HTR-8/SVneo (cell line): Measurements from ENCODE around the gene SSBP1.
"Not testable (repeated sequence)": the region's sequence is repeated elsewhere in the genome, so short reads cannot be mapped to it uniquely, and the experiment has no call there.

ENCODE experiments used
- DNase-seq: peaks from one replicate; pipeline ENCODE4 v3.0.0; 2011; ENCODE audit warnings: low spot score, mixed read lengths; ENCODE audit not compliant: insufficient read length
- FAIRE-seq: peaks from 2 replicates; lab custom pipeline; 2011; peaks lifted over from hg19 to GRCh38; lab: Jason Lieb, UNC

The SSBP1 gene

GRCh38 chr7:141737836-141738591 is at the start of gene SSBP1:
Gene SSBP1, plus strand, starts transcription at chr7:141738358. Its CDS starts 809 bp downstream, at chr7:141739167.
- DNase-seq (peak; percentile 76), FAIRE-seq (no peak)

DNA sequence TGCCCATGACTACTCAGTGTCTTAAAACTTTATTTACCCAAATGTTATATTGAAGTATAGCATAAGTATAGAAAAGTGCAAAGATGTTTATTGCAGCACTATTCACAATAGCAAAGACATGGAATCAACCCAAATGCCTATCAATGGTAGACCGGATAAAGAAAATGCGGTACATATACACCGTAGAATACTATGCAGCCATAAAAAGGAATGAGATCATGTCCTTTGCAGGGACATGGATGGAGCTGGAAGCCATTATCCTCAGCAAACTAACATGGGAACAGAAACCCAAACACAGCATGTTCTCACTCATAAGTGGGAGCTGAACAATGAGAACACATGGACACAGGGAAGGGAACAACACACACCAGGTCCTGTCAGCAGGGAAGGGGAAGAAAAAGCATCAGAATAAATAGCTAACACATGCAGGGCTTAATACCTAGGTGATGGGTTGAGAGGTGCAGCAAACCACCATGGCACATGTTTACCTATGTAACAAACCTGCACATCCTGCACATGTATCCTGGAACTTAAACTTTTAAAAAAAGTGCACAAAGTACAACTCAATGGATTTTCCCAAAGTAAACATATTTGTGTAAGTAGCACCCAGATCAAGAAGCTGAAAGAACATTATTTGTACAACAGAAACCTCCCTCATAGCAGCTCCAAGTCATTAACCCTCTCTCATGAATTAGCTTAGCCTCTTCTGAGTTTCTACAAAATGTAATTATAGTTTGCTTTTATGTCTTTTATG is 48.9 kb upstream of the SSBP1 start:
- not testable (repeated sequence) for FAIRE-seq

GRCh38 chr7:141691540-141691939 is 46.6 kb upstream of the SSBP1 start:
- no peak for FAIRE-seq

More for the DNA sequence above, 48.9 kb upstream of the SSBP1 start:
- not testable (repeated sequence) for DNase-seq

DNA sequence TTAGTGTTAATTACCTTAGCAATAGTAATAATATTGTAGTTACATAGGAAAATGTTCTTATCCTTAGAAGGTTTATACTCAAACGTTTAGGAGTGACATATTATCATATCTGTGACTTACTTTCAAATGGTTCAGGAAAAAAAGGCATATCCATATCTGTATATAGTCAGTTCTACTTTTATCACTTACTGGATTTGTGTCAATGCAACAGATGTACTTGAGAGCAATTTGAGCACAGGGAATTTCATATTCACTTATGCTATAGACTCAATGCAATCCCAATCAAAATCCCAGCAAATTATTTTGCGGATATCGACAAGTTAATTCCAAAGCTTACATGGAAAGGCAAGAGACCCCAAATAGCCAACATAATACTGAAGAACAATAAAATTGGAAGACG is 46.2 kb upstream of the SSBP1 start:
- FAIRE-seq (no peak), DNase-seq (no peak)

More at GRCh38 chr7:141691540-141691939, 46.6 kb upstream of the SSBP1 start:
- no peak for DNase-seq

- FAIRE-seq (no peak), DNase-seq (no peak)
These were observed 45.1 kb upstream of the SSBP1 start for GRCh38 chr7:141693082-141693481.

DNA sequence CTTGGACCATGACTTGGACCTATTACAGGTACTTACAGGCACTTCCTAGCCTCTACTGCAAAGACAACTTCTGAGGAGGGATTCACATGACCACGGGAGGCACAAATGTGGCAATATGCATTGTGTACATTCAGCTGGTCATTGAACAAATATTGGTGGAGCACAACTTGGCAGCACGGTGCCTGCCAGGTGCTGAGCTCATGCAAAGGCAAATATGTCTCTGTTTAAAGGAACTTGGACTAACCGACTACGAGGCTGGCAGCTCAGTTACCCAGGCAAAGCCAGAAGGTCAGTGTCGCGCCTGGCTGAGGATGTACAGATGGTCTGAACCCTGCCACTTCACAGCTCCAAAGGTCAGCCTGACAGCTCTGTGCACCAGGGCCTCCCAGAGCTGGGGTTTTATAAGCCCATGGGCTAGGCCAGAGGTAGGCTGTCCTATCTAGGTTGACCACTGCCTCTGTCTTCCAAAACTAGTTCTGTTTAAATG is 42.3 kb upstream of the SSBP1 start:
- DNase-seq (no peak), FAIRE-seq (no peak)

DNA sequence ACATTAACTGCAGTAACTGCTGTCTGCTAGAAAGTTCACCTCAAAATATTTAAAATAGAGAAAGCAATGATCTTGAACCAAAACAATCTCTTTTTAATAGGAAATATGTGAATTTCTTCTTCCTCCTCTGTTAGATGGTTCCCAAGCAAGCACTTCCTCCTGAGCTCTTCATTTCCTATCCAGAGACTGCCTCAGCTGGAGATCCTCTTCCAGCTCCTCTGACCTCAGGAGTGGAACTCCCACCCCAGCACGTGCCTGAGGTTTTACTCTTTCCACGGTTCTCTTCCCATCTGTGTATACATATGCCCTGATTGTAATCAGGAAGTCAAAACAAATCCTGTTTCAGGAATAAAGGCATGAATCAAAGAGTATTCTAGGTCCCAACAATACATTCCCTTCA is 41.8 kb upstream of the SSBP1 start:
- FAIRE-seq (no peak), DNase-seq (no peak)

DNA sequence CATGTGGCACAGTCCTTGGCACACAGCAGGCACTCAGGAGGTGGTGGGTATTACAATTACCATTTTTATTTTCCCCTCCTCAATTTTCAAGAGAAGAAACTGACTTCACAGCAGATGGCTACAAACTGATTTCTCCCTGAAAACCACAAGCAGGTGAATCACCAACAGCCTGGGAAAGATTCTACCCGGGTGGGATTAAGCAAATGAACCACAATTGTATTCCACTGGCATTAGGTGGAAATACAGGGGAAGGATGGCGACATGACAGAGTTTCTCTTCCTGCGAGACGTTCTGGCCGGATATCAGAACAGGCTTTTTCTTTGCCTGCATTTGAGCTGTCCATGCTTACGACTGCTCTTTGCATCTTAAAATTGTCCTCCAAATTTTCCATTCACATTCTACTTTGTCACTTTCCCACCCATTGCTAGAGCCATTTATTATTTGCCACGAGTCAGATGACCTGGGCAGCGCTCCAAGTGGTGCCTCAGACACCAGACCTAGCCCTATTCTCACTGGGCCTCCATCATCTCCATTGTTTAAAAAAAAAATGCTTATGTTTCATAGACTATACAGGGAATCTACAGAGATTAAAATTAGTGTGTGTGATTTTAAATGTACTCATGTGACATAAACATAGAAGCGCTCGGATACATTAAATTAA is 40.8 kb upstream of the SSBP1 start:
- no peak for DNase-seq

DNA sequence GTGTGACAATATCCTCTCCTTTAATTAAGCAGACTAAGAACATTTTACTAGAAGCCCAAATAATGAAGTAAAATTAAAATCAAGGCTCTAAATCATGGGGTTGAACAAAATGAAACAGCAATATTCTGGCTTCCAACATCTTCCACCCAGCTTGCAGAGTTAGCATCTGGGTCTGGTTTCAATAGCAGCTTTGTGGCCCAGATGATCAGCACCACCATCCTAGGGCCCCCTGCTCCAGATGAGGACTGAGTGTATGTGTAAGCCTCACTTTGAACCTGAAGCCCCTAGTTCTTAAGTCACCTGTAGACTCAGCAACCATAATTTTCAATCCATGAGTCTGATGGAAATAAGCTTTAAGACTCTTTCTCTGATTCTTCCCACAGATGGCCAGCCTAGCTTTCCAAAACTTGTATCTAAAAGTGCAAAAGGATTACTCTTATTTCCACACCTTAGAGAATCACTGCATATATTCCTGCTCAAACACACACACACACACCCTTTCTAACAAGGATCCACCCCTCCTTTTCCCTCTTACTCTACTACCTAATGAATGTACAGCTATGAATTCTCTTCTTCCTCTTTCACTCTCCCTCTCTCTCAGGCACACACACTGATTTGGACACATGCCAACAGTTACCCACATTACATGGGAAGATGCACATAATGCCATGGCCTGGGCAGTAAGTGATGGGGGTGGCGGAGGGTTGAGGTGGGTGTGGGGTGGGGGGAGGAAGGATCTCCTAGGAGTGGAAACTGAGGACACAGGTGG is 39.7 kb upstream of the SSBP1 start:
- DNase-seq (no peak), FAIRE-seq (no peak)

More for the DNA sequence above, 40.8 kb upstream of the SSBP1 start:
- no peak for FAIRE-seq

DNA sequence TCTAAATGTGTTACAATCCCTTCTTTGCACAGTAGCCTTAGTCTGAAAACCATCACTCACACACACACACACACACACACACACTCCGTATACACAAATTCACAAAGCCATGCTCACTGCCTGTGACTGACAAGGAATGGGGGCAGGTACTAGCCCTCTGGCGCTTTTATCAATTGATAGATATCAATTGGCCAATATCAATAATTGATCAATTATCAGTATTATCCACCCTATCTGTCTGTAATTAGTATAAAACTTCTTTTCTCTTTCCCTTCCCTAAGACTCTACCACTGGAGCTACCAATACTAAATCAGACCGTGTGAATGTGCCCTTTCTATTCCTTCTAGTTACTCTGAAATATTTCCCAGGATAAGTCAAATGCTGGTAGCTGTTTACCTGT is 38.3 kb upstream of the SSBP1 start:
- FAIRE-seq (no peak), DNase-seq (no peak)

GRCh38 chr7:141700296-141700847 is 37.8 kb upstream of the SSBP1 start:
- FAIRE-seq: no peak
- DNase-seq: no peak

DNA sequence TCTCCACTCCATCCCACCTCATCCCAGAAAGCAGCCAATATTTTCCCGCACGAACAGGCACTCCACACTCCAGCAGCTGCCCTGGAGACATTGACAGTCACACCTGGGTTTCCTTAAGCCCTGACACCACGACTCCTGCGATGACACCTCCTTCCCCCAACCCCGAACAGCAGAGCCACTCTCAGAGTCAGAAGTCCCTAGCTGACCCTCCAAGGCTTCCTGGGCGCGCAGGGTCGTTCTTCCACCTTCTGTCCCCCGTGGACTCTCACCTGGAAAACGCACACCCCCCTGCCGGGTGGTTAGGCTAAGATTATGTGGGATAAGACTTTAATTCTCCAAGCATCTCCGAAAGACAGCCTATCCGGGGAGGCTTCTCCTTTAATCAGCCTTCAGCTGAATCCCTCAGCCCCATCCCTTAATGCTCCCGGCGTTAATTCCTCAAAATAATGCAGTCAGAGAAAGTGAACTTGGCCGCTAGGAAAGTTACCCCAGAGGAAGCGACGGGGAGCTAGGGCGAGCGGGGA is 37.2 kb upstream of the SSBP1 start:
- DNase-seq (no peak), FAIRE-seq (no peak)

DNA sequence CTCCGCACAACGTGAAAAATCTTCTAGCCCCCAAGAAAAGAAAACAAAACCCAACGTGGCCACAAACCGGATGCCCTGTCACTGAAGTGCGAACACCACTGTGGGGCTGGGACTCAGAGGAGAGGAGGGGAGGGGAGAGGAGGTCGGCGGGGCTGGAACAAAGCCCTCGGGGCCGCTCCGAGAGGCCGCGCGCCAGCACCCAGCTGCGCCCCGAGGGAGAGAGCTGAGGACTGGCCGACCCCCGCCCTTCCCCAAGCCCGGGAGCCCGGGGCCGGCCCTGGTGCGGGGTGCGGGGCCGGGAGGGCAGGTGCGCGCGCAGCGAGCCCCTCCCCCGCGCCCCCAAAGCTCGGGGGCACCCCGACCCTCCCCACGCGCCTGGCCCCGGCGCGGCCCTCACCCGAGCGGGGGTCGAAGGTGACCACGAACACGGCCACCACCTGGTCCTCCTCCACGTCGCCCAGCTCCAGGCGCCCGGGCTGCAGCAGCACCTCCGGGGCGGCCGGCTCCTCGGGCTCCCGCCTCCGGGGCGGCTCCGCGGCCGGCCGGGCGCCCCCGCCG is 36.6 kb upstream of the SSBP1 start:
- DNase-seq: peak; percentile 28
- no peak for FAIRE-seq

- FAIRE-seq: no peak
- peak; percentile 28 for DNase-seq
These were observed 36.1 kb upstream of the SSBP1 start, which contains the start of gene DENND11 for GRCh38 chr7:141702047-141702567. Gene DENND11, minus strand, starts transcription at chr7:141702166. Its CDS starts 13 bp downstream, at chr7:141702153.

DNA sequence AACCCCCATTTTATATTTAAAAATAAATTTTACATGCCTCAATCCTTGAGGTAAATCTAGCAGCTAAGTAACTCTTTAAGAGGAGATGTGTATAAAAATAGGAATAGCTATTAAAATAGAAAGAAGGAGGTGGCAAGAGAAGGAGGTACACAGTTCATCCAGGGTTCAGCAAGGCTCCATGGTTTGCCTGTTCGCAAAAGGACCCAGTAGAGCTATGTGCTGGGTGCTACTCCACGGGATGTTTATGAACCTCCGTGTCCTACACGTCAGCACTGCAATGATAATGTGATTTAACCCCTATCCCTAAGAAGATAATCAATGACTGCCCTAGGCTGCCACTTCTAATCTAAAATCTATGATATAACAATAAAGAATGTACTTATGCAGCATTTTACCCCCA is 35.3 kb upstream of the SSBP1 start:
- no peak for FAIRE-seq
- no peak for DNase-seq

DNA sequence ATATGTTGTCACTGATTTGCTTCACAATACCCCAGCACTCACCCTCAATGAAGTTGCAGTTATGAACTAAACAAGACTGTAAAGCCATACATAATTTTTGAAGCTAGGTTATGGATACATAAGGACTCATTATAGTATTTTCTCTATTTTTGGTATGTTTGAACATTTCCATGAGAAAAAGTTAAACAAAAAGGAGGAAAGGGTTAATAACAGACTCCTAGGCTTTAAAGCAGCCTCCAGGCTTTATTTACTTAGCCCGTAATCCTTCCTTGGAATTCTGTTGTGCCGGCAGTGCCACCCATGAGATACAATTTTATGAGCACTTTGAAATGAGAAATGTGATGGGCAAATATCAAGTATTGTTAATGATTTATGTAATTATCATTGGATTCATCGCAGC is 34.0 kb upstream of the SSBP1 start:
- DNase-seq (no peak), FAIRE-seq (no peak)

DNA sequence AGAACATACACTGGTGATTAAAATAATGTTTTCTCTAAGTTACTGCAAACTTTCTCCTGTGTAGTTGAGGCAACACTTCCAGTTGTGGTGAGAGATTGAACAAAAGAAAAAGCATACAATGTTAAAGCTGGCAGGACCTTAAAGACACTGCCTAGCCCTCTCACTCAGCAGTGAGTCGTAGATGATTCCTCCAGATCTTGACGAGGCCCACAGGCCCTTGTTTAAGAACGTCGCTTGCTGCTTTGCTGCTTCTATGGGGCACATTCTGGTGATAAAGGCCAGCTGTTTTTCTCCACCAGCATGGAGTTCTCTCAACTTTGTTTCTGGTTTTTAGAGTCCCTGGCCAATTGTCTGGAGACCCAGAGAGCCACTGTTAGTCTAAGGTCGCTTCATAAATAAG is 33.4 kb upstream of the SSBP1 start:
- no peak for DNase-seq
- FAIRE-seq: no peak

- FAIRE-seq (no peak), DNase-seq (no peak)
These were observed 31.7 kb upstream of the SSBP1 start for GRCh38 chr7:141706239-141707064.
